ENCODE data around the gene NEO1. TPM values are rescaled to one million over a fixed set of nuclear protein-coding genes. Genes with fewer than 3 reads are reported as not detected.
"Not testable (repeated sequence)": the region's sequence is repeated elsewhere in the genome, so short reads cannot be mapped to it uniquely, and the experiment has no call there.

Gene NEO1
- total RNA-seq, 1 experiment from 2014 or later: 12.4 TPM

DNA sequence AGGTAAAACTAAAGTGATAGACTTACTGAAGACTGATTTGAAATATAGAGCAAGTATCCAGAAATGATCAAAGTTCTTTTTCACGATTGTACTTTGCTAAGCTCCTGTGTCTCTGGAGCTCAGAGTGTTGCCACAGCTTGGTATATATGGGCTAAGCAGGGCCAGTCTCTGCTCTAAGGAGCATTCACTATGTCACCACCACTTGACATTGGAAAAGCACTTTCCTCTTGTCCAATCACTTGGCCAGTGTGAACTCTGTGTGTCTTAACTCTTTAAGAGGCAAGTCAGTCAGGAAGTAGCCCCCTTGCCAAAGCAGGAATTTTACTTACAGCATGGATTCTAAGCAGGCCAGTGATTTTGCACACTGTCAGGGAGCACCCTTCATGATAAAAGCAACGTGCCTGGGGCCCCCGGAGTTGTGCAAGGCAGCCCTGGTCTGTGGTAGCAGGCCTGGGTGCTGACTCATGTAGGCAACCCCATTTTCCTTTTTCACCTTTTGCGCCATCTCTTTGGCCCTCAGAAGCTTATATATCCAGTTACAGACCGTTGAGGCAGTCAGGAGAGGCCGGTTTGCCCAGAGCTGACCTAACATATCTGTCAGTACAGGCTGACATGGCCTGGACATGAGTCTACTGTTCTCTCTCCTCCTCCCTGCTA, 243.5 kb downstream of the NEO1 start:
- POLR2A ChIA-PET: no interaction called here
- TF ChIP-seq, protein P1, sequence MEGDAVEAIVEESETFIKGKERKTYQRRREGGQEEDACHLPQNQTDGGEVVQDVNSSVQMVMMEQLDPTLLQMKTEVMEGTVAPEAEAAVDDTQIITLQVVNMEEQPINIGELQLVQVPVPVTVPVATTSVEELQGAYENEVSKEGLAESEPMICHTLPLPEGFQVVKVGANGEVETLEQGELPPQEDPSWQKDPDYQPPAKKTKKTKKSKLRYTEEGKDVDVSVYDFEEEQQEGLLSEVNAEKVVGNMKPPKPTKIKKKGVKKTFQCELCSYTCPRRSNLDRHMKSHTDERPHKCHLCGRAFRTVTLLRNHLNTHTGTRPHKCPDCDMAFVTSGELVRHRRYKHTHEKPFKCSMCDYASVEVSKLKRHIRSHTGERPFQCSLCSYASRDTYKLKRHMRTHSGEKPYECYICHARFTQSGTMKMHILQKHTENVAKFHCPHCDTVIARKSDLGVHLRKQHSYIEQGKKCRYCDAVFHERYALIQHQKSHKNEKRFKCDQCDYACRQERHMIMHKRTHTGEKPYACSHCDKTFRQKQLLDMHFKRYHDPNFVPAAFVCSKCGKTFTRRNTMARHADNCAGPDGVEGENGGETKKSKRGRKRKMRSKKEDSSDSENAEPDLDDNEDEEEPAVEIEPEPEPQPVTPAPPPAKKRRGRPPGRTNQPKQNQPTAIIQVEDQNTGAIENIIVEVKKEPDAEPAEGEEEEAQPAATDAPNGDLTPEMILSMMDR (IDR thresholded peaks at IDR 0.05; ENCODE audit: insufficient read depth in 1 of 2, low read depth in 1 of 2, low read length in 1 of 2, severe bottlenecking in 1 of 2, unreplicated experiment in 1 of 2): no peak
- Mint-ChIP-seq H3K27me3 (ENCODE audit: insufficient read depth, unreplicated experiment) (no peaks in the 10 kb centered on the region), H3K9me3 (ENCODE audit: unreplicated experiment) (no peaks in the 10 kb centered on the region), H3K27ac (ENCODE audit: unreplicated experiment) (no peak overlapping the region), H3K36me3 (ENCODE audit: insufficient read depth, unreplicated experiment) (no peaks in the 10 kb centered on the region), H3K4me3 (ENCODE audit: unreplicated experiment) (no peak overlapping the region), H3K4me1 (ENCODE audit: low read depth, unreplicated experiment) (no peaks in the 10 kb centered on the region)
- H3K36me3 ChIP-seq (ENCODE audit: control insufficient read depth, insufficient read depth, low read length): no peaks in the 10 kb centered on the region
- no peaks in the 10 kb centered on the region for H3K4me1 ChIP-seq
- intact Hi-C loops (cut with micrococcal nuclease; ENCODE audit: unreplicated experiment): no loop called here
- no peaks in the 10 kb centered on the region for H3K9me3 ChIP-seq
- CTCF ChIA-PET: no interaction called here
- DNase-seq: no peak
- no peak overlapping the region for H3K4me3 ChIP-seq (ENCODE audit: low read depth, low read length)
- H3K27me3 ChIP-seq (replicated peaks; ENCODE audit: control insufficient read depth, insufficient read depth, low read length): no peaks in the 10 kb centered on the region
- BruUV-seq (replicated peaks): no TSS peak

DNA sequence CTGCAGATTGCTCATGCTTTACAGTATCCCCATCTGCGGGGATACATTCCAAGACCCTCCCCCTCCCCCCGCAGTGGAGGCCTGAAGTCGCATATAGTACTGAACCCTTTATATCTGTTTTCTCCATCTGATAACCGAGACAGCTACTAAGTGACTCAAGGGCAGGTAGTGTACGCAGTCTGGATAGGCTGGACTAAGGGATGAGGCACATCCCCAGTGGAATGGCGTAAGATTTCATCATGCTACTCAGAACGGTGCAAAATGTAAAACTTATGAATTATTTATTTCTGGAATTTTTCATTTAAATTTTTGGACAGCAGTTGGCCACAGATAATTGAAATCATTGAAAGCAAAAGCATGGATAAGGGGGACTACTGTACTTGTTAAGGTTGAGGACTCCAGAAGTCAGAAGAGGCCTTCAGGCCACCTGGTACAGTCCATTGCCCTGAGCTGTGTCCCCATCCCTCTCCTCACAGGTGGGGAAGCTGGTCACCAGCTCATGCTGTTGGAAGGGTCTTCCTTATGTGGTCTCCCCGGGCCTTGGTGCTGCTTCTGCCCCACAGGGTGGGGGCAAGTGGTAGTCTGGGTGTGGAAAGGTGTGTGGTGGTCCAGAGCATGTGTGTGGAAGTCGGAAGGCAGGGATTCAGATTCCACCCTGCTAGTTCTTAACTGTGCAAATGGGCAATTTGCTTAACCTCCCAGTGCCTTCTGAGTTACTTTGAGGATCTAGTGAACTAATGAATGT, 244.5 kb downstream of the NEO1 start:
- Mint-ChIP-seq H3K4me3 (ENCODE audit: unreplicated experiment) (no peak overlapping the region), H3K36me3 (ENCODE audit: insufficient read depth, unreplicated experiment) (no peaks in the 10 kb centered on the region), H3K9me3 (ENCODE audit: unreplicated experiment) (no peaks in the 10 kb centered on the region), H3K27ac (ENCODE audit: unreplicated experiment) (no peak overlapping the region), H3K27me3 (ENCODE audit: insufficient read depth, unreplicated experiment) (no peaks in the 10 kb centered on the region), H3K4me1 (ENCODE audit: low read depth, unreplicated experiment) (no peaks in the 10 kb centered on the region)
- BruUV-seq (replicated peaks): no TSS peak
- Histone ChIP-seq H3K4me3 (ENCODE audit: low read depth, low read length) (no peak overlapping the region), H3K27me3 (replicated peaks; ENCODE audit: control insufficient read depth, insufficient read depth, low read length) (no peaks in the 10 kb centered on the region), H3K9me3 (no peaks in the 10 kb centered on the region), H3K4me1 (no peaks in the 10 kb centered on the region), H3K36me3 (ENCODE audit: control insufficient read depth, insufficient read depth, low read length) (no peaks in the 10 kb centered on the region)
- TF ChIP-seq, protein P1 (IDR thresholded peaks at IDR 0.05; ENCODE audit: insufficient read depth in 1 of 2, low read depth in 1 of 2, low read length in 1 of 2, severe bottlenecking in 1 of 2, unreplicated experiment in 1 of 2): no peak
- no peak for DNase-seq
- POLR2A ChIA-PET: no interaction called here
- intact Hi-C loops (cut with micrococcal nuclease; ENCODE audit: unreplicated experiment): no loop called here
- CTCF ChIA-PET: no interaction called here

GRCh38 chr15:73298522-73299245, 246.4 kb downstream of the NEO1 start:
- intact Hi-C loops (cut with micrococcal nuclease; ENCODE audit: unreplicated experiment): no loop called here
- Mint-ChIP-seq H3K4me1 (ENCODE audit: low read depth, unreplicated experiment) (no peaks in the 10 kb centered on the region), H3K9me3 (ENCODE audit: unreplicated experiment) (no peaks in the 10 kb centered on the region), H3K27me3 (ENCODE audit: insufficient read depth, unreplicated experiment) (no peaks in the 10 kb centered on the region), H3K4me3 (ENCODE audit: unreplicated experiment) (no peak overlapping the region), H3K36me3 (ENCODE audit: insufficient read depth, unreplicated experiment) (no peaks in the 10 kb centered on the region), H3K27ac (ENCODE audit: unreplicated experiment) (no peak overlapping the region)
- H3K4me1 ChIP-seq: no peaks in the 10 kb centered on the region
- H3K27me3 ChIP-seq (replicated peaks; ENCODE audit: control insufficient read depth, insufficient read depth, low read length): no peaks in the 10 kb centered on the region
- no TSS peak for BruUV-seq (replicated peaks)
- no peak overlapping the region for H3K4me3 ChIP-seq (ENCODE audit: low read depth, low read length)
- ChIA-PET CTCF (no interaction called here), POLR2A (no interaction called here)
- H3K36me3 ChIP-seq (ENCODE audit: control insufficient read depth, insufficient read depth, low read length): no peaks in the 10 kb centered on the region
- TF ChIP-seq, protein P1 (IDR thresholded peaks at IDR 0.05; ENCODE audit: insufficient read depth in 1 of 2, low read depth in 1 of 2, low read length in 1 of 2, severe bottlenecking in 1 of 2, unreplicated experiment in 1 of 2): no peak
- DNase-seq: no peak
- H3K9me3 ChIP-seq: no peaks in the 10 kb centered on the region

GRCh38 chr15:73300286-73300685, 248.0 kb downstream of the NEO1 start:
- CTCF ChIA-PET; intact Hi-C loops (cut with micrococcal nuclease; ENCODE audit: unreplicated experiment): not testable (repeated sequence)

More at GRCh38 chr15:73300286-73300685, 248.0 kb downstream of the NEO1 start:
- DNase-seq; BruUV-seq (replicated peaks); H3K4me1 ChIP-seq; POLR2A ChIA-PET; H3K27ac Mint-ChIP-seq (ENCODE audit: unreplicated experiment); H3K9me3 ChIP-seq; H3K27me3 ChIP-seq (replicated peaks; ENCODE audit: control insufficient read depth, insufficient read depth, low read length); H3K4me3 ChIP-seq (ENCODE audit: low read depth, low read length); H3K27me3 Mint-ChIP-seq (ENCODE audit: insufficient read depth, unreplicated experiment); H3K4me1 Mint-ChIP-seq (ENCODE audit: low read depth, unreplicated experiment); H3K36me3 ChIP-seq (ENCODE audit: control insufficient read depth, insufficient read depth, low read length); H3K9me3 Mint-ChIP-seq (ENCODE audit: unreplicated experiment); H3K4me3 Mint-ChIP-seq (ENCODE audit: unreplicated experiment); H3K36me3 Mint-ChIP-seq (ENCODE audit: insufficient read depth, unreplicated experiment): not testable (repeated sequence)
